Stimulated activated CD4-positive, alpha-beta T cell treated with anti-CD3 and anti-CD28 coated beads, Interleukin-2, amount 100 ng/mL, for 48 hours (primary cell): ENCODE measurements around the gene EEF2.

Experiments
- DNase-seq, 2 donors: peaks; one replicate each; pipeline ENCODE4 v3.0.0-alpha.2; 2020

EEF2 gene

GRCh38 chr19:3983936-3984583 lies 1.2 kb downstream of the EEF2 start:
- DNase-seq, result no peak

GRCh38 chr19:3983542-3983914 lies 1.7 kb downstream of the EEF2 start:
- DNase-seq, result no peak

GRCh38 chr19:3982701-3983541 lies 2.3 kb downstream of the EEF2 start:
- DNase-seq, result no peak

- DNase-seq, result no peak
Observed at GRCh38 chr19:3981736-3982681, 3.3 kb downstream of the EEF2 start.

- no peak for DNase-seq
Observed at GRCh38 chr19:3981373-3981735, 3.9 kb downstream of the EEF2 start.

- DNase-seq, result no peak
Observed at GRCh38 chr19:3980353-3981251, 4.7 kb downstream of the EEF2 start.

- DNase-seq, result no peak
Observed at GRCh38 chr19:3979674-3980352, 5.5 kb downstream of the EEF2 start.

GRCh38 chr19:3979289-3979673 lies 6.0 kb downstream of the EEF2 start:
- no peak for DNase-seq

- DNase-seq, result no peak
Observed at GRCh38 chr19:3978145-3978544, 7.1 kb downstream of the EEF2 start.

GRCh38 chr19:3977242-3978143 lies 7.8 kb downstream of the EEF2 start:
- no peak for DNase-seq

GRCh38 chr19:3976495-3977241 lies 8.6 kb downstream of the EEF2 start:
- no peak for DNase-seq

- DNase-seq, result no peak
Observed at GRCh38 chr19:3975637-3976087, 9.6 kb downstream of the EEF2 start.

- no peak for DNase-seq
Observed at GRCh38 chr19:3975144-3975543, 10.1 kb downstream of the EEF2 start.

GRCh38 chr19:3970808-3971598 lies 14.3 kb downstream of the EEF2 start, which contains the start of gene DAPK3:
TSS of gene DAPK3 (minus strand) at chr19:3971099. CDS start at chr19:3969735, 1,364 bp downstream.
- DNase-seq, result peak; percentile 94 to 95

GRCh38 chr19:3970313-3970807 lies 14.9 kb downstream of the EEF2 start:
- no peak for DNase-seq

- DNase-seq, result no peak
Observed at GRCh38 chr19:3969435-3970312, 15.6 kb downstream of the EEF2 start.
